Activated T-cell treated with anti-CD3 and anti-CD28 coated beads, Interleukin-2, amount 50 U/mL, for 4 hours (primary cell): ENCODE measurements around the gene CHCHD6. TPM values are rescaled to one million over a fixed set of nuclear protein-coding genes. Genes with fewer than 3 reads are reported as not detected.

ENCODE experiments used
- ATAC-seq, 2 donors: fragments of 200-7000 bp; cut with Tn5 transposase; one replicate each; pipeline ENCODE4 v1.10.0; 2021
- DNase-seq: peaks from one replicate; pipeline ENCODE4 v3.0.0-alpha.2; 2020
- H3K27me3 Mint-ChIP-seq: one replicate; pipeline ENCODE4 v1.8.0; 2021; ENCODE audit warnings: low read depth, mixed read lengths
- H3K36me3 Mint-ChIP-seq: one replicate; pipeline ENCODE4 v1.8.0; 2022; ENCODE audit warnings: mixed read lengths; ENCODE audit not compliant: insufficient read depth
- H3K4me1 Mint-ChIP-seq: one replicate; pipeline ENCODE4 v1.8.0; 2021; ENCODE audit warnings: low read depth, mixed read lengths
- H3K4me3 Mint-ChIP-seq: one replicate; pipeline ENCODE4 v1.8.0; 2021; ENCODE audit warnings: mild to moderate bottlenecking, moderate library complexity, mixed read lengths
- H3K9me3 Mint-ChIP-seq: one replicate; pipeline ENCODE4 v1.8.0; 2021; ENCODE audit warnings: mixed read lengths
- total RNA-seq, 3 donors: library from RNA; stranded (reverse); gene quantifications; one replicate each; pipeline ENCODE4 v1.2.1, GENCODE V29; 2021

CHCHD6 gene
- total RNA-seq, 3 donors from 2014 or later: 17.9 to 23.6 (median 21.4) TPM

DNA sequence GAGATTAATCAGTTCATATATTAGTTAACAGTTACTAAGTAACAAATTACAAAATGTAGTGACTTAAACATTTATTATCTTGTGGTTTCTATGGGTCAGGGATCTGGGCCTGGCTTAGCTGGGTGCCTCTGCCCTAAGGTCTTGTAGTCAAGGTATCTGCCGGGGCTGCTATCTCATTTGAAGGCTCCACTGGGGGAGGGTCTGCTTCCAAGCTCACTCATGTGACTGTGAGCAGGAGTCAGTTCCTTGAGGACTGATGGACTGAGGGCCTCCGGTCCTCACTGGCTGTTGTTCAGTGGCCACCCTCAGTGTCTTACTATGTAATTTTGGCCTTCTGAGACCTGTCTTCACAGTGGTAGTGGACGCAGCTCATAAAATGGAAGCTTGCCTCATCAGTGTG lies 143.0 kb downstream of the CHCHD6 start:
- Mint-ChIP-seq H3K4me1 (no peaks in the 10 kb centered on the region), H3K36me3 (peaks cover 10% of the 10 kb centered on the region), H3K4me3 (no peak overlapping the region), H3K9me3 (no peaks in the 10 kb centered on the region), H3K27me3 (no peaks in the 10 kb centered on the region)
- DNase-seq: no peak
- no peak for ATAC-seq

DNA sequence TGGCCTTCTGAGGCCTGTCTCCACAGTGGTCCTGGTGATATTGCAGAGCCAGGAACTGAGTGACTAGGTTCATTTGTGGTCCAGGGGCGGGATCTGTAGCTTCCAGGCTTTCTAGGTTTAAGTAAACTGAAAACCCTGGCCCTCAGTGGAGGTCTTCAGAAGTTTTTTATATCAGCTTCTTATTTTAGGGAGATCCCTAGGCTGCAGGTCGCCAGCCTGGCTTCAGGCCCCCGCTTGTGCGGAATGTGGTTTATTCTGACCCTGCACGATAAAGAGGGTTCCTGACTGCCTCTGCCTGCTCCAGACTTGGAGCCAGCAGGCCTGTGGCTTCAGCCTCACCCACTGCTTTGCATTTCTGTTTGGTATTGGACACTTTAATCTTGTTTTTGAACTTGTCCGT lies 145.0 kb downstream of the CHCHD6 start:
- Mint-ChIP-seq H3K4me3 (no peak overlapping the region), H3K4me1 (no peaks in the 10 kb centered on the region)
- ATAC-seq: no peak

DNA sequence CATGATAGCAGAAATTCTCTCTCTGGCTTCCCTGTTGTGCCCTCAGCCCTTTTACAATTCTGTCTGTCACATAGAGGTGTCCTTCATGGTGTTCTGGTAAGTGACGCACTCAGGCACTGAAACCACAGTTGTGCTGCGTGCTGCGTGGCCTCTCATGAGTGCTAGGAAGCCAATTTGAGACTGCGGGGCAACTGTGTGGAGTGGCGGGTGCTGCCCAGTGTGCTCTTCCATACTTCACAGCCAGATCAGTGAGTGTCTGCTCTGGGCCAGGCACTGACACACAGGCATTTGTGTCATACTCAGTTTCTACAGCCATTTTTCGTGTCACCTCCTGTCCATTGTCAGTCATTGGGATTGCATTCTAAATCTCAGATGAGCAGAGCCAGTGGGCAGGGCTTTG lies 145.7 kb downstream of the CHCHD6 start:
- Mint-ChIP-seq H3K9me3 (no peaks in the 10 kb centered on the region), H3K27me3 (no peaks in the 10 kb centered on the region), H3K36me3 (peaks cover 22% of the 10 kb centered on the region), H3K4me1 (no peaks in the 10 kb centered on the region), H3K4me3 (no peak overlapping the region)
- DNase-seq: no peak
- ATAC-seq: no peak

More for the DNA sequence above, 145.0 kb downstream of the CHCHD6 start:
- DNase-seq: no peak
- H3K36me3 Mint-ChIP-seq: peaks cover 17% of the 10 kb centered on the region
- H3K27me3 Mint-ChIP-seq: no peaks in the 10 kb centered on the region
- no peaks in the 10 kb centered on the region for H3K9me3 Mint-ChIP-seq

DNA sequence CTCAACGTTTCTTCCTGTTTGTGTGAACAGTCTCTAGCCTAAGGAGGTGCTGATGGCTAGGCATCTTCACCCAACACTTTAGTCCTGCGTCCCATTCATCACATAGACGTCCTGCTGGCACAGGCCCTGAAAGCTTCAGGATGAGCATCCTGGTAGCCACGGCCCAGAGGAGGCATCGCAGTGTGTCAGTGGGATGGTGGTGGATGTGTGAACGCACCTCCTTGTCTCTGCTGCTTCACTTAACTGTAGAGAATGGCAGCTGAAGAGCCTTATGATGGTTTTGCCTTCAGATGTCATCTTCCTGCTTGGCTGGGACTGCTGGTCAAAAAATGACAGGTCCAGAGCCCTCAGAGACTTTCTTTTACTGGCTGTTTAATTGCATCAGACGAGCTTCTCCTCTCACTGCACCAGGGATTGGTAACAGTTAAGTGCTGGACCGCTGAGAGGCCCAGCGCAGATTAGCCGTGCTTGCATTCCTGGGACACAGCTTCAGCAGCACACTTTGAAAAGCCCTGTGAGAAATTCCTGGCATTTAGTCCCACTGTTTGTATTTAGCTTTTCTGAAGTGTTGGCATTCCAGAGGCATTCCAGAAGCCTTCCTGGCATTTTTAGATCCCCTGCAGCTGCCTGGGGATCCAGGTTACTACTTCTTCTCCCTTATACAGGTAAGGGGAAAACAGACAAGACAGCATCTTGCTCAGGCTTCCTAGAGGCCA lies 146.5 kb downstream of the CHCHD6 start:
- Mint-ChIP-seq H3K4me3 (no peak overlapping the region), H3K27me3 (no peaks in the 10 kb centered on the region), H3K9me3 (no peaks in the 10 kb centered on the region), H3K36me3 (peaks cover 22% of the 10 kb centered on the region), H3K4me1 (no peaks in the 10 kb centered on the region)
- DNase-seq (no peak), ATAC-seq (no peak)

DNA sequence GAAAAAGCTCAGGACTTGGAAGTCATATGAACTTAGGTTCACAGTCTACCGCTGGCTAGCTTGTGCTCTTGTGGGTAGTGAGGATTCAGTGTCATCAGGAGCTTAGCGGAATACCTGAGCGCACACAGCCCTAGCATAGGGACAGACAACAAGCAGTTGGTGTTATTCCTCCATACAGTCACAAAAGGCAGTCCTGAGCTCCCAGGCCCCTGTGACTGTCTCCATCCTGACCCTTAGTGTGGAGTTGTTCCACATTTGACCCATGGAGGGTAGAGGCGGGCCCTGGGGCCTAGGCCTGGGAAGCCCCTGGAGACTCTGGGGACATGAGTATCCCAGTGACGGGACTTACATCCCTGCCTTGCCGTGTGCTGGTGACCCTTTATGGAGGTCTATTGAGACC lies 147.3 kb downstream of the CHCHD6 start:
- Mint-ChIP-seq H3K4me3 (no peak overlapping the region), H3K4me1 (no peaks in the 10 kb centered on the region), H3K27me3 (no peaks in the 10 kb centered on the region), H3K9me3 (no peaks in the 10 kb centered on the region), H3K36me3 (peaks cover 22% of the 10 kb centered on the region)
- DNase-seq (no peak), ATAC-seq (no peak)

DNA sequence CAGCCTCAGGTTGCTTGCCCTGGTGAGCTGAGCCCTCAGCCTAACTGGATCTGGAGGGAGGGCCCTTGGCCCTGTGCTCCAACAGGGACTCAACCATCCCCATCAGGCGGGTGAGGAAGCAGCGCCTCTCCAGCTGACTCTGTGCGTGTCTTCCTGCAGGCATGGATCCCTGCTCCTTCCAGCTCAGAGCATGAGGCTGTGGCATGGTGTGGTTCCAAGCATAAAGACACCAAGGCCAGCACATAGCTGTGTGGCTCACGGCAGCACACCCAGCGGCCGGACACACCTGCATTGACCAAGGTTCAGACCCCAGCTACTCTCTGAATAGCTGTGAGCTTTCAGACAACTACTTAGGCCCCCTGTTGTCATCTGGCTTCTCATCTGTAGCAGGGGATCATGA lies 147.9 kb downstream of the CHCHD6 start:
- DNase-seq (no peak), ATAC-seq (no peak)
- Mint-ChIP-seq H3K4me3 (no peak overlapping the region), H3K9me3 (no peaks in the 10 kb centered on the region), H3K4me1 (no peaks in the 10 kb centered on the region), H3K36me3 (peaks cover 21% of the 10 kb centered on the region), H3K27me3 (no peaks in the 10 kb centered on the region)

DNA sequence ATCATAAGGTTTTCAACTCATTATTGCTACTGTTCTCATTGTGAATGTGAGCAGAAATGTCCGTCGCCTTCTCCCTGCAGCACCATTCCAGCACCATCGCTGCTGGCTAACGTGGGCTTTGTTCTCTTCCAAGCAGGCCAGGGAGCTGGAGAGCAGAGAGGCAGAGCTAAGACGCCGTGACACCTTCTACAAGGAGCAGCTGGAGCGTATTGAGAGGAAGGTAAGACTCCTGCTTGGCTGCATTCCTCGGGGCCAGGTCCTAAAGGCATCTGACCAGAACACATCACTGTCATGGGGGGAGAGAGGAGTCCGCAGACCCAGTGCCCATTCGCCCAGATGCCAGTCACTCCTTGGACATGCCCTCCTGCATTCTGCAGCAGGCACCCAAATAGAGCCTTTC lies 148.5 kb downstream of the CHCHD6 start:
- no peaks in the 10 kb centered on the region for H3K27me3 Mint-ChIP-seq
- ATAC-seq: no peak
- no peaks in the 10 kb centered on the region for H3K4me1 Mint-ChIP-seq
- DNase-seq: no peak
- H3K36me3 Mint-ChIP-seq: peaks cover 21% of the 10 kb centered on the region
- no peak overlapping the region for H3K4me3 Mint-ChIP-seq
- no peaks in the 10 kb centered on the region for H3K9me3 Mint-ChIP-seq

DNA sequence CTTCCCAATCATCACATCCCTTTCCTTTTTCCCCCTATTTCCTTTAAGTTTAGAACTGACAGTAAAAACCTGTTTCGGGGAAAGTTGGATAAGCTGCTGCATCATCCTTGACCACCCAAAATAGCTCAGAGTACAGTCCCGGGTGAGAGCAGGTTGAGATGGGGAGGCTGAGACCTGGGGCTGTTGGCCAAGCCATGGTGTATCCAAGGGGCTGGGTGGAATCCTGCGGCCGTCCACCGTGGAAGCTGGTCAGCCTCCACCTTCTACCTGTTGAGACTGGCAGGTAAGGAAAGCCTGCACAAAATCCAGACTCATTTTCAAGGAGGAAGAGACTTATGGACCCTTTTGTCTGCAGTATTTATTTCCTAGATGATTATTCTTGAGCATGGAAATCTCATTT lies 150.6 kb downstream of the CHCHD6 start:
- peaks cover 24% of the 10 kb centered on the region for H3K36me3 Mint-ChIP-seq
- H3K27me3 Mint-ChIP-seq: no peaks in the 10 kb centered on the region
- H3K4me3 Mint-ChIP-seq: no peak overlapping the region
- no peaks in the 10 kb centered on the region for H3K4me1 Mint-ChIP-seq
- DNase-seq (no peak), ATAC-seq (no peak)
- H3K9me3 Mint-ChIP-seq: no peaks in the 10 kb centered on the region

DNA sequence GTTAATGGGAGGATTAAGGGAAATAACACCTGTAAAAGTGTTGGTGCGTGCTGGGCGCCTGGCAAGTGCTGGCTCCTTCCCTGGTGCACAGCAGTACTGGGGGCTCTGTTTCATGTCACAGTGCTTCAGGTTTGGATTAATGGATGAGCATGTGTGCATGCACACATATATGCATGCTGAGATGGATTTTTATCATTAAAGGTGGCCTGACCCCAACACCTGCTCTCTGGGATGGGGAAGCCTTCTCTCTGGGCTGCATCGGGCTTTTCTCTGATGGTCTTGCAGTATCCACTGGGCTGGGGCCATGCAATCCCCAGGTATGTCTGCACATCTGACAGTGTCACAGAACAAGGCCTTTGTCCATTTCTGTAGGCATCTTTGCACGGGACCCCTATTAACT lies 151.3 kb downstream of the CHCHD6 start:
- no peaks in the 10 kb centered on the region for H3K4me1 Mint-ChIP-seq
- DNase-seq (no peak), ATAC-seq (no peak)
- no peak overlapping the region for H3K4me3 Mint-ChIP-seq
- H3K36me3 Mint-ChIP-seq: peaks cover 23% of the 10 kb centered on the region
- H3K27me3 Mint-ChIP-seq: no peaks in the 10 kb centered on the region
- no peaks in the 10 kb centered on the region for H3K9me3 Mint-ChIP-seq

DNA sequence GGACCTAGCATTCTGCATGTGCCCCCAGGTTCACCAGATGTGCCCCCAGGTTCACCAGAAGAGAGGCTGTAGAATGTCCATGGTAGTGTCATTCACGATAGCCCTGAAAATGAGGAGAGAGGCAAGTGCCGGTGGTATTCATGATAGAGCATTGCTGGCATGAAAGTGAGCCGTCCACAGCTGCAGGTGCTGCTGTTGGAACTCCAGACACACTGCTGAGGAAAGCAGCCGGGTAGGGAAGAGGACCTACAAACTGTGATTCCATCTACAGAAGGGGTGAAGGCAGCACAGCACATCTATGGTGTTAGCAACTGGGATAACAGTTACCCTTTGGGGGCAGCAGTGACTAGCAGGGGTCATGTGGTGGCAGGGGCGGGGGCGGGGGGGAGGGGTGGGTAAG lies 153.9 kb downstream of the CHCHD6 start:
- Mint-ChIP-seq H3K27me3 (no peaks in the 10 kb centered on the region), H3K4me3 (no peak overlapping the region), H3K4me1 (no peaks in the 10 kb centered on the region), H3K36me3 (peaks cover 19% of the 10 kb centered on the region), H3K9me3 (no peaks in the 10 kb centered on the region)
- DNase-seq: no peak
- ATAC-seq: no peak

DNA sequence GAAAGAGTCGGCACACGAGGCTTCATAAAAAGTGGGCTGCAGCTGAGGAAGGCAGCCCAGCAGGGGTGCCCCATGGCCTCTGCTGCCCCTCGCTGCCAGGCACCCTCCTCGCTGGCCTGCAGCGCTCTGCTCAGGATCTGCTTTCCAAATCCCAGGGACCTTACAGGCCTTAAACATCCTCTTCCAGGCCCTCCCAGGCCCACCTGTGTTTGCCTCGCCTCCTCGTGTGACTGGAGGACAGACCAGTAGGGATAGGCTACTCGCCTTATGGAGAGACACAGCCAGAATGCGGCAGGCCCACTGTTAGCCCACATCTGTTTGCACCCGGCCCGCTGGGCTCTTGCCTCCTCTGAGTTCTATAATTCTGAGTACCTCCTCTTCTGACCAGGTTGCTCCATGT lies 154.4 kb downstream of the CHCHD6 start:
- DNase-seq (no peak), ATAC-seq (no peak)
- Mint-ChIP-seq H3K4me1 (no peaks in the 10 kb centered on the region), H3K4me3 (no peak overlapping the region), H3K36me3 (peaks cover 19% of the 10 kb centered on the region), H3K9me3 (no peaks in the 10 kb centered on the region), H3K27me3 (no peaks in the 10 kb centered on the region)

DNA sequence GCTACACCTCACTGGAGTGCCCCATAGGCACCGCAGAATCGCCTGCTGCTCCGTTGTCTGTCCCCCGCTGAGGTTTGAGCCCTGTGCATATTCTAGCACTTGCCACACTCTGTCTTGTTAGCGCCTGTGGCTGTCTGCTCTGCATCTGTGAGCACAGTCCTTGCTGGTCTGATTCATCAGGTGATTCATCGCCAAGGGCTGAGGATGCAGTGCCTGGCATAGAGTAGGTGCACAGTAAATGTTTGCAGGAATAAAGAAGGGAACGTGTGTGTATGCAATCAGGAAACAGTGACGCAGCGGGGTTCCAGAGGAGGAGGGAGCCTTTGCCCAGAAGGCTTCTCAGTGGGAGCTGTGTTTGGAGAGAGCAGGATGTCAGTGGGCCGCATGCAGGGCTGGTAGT lies 154.8 kb downstream of the CHCHD6 start:
- DNase-seq (no peak), ATAC-seq (no peak)
- no peaks in the 10 kb centered on the region for H3K4me1 Mint-ChIP-seq
- no peaks in the 10 kb centered on the region for H3K9me3 Mint-ChIP-seq
- H3K27me3 Mint-ChIP-seq: no peaks in the 10 kb centered on the region
- peaks cover 18% of the 10 kb centered on the region for H3K36me3 Mint-ChIP-seq
- H3K4me3 Mint-ChIP-seq: no peak overlapping the region

DNA sequence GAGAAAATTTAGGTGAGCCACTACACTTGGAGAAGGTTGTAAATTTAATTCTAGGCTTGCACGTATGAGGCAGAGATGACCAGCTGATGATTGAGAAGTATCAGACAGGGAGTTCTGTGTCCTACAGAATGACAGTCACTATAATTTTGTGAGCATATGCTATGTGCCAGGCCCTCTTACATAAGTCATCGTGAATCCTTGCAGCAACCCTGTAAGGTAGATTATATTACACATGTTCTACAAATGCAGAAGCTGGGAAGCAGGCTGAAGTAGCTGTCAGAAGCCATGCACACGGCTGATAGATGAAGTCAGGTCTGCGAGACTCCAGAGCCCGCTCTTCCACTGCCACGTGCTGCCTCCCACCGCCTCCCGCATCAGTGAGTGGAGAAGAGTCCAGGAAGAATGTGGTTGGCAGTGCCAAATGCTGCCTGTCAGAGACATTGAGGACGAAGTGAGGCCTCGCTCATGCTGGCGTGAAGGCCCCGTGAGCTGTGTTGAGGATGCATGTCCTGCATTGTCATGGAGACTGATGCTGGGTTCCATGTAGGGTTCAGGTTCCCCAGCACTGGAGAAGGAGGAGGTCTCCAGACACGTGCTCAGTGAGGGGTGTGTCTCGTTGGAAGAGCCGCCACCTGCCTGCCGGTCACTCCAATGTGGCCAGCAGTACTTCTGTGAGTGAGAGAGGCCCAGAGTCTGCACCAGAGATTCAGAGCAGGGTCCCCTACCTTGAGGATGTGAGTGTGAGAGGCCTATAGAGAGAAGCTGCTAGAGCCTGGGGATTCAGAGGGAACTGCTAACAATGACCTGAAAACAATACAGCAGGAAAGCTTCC lies 155.6 kb downstream of the CHCHD6 start:
- Mint-ChIP-seq H3K9me3 (no peaks in the 10 kb centered on the region), H3K27me3 (no peaks in the 10 kb centered on the region), H3K4me1 (no peaks in the 10 kb centered on the region), H3K4me3 (no peak overlapping the region), H3K36me3 (peaks cover 11% of the 10 kb centered on the region)
- no peak for ATAC-seq
- DNase-seq: no peak

DNA sequence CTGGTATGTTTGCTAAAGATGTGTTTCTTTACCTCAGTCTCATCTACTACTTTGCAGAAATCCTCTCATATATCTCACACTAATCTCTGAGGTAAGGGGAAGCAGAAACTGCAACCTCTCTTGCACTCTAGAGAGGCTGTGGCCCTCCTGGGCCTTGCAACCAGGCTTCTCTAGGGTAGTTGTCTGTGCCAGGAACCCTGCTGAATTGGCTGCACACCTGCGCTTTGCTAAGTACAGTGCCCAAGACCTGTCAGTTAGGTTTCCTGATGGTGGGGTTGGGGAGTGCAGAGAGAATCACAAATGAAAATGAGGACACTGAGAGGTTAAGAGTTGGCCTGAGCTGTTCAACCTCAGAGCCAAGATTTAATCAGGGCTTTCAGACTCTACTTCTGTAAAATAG lies 161.7 kb downstream of the CHCHD6 start:
- peaks cover 13% of the 10 kb centered on the region for H3K36me3 Mint-ChIP-seq
- no peaks in the 10 kb centered on the region for H3K27me3 Mint-ChIP-seq
- H3K9me3 Mint-ChIP-seq: no peaks in the 10 kb centered on the region
- no peaks in the 10 kb centered on the region for H3K4me1 Mint-ChIP-seq
- no peak overlapping the region for H3K4me3 Mint-ChIP-seq
- DNase-seq (no peak), ATAC-seq (no peak)

DNA sequence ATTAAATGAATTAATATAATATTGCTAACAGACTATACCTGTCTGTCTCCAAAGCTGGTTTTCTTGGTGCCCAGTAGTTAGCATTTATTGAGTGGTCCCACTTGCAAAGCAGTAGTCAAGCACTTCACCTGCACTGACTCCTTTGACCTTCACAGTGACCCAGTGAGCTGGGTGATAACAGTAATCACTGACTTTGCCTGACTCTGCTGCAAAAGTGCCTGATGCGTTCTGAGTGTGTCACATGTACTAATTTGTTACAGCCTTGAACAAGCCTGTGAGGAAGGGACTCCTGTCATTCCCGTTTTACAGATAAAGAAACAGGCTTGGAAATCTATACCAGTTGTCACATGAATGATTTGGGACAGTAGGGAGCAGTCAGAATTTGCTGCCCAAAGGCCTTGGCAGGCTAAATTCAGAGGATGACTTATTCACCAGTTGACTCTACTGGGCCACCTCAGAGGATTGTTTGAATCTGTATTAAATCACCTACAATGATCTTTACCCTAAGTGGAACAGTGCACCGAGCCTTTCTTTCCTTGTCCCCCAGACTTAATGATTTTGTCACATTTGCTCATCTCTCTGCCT lies 162.2 kb downstream of the CHCHD6 start:
- no peak for DNase-seq
- Mint-ChIP-seq H3K9me3 (no peaks in the 10 kb centered on the region), H3K4me1 (no peaks in the 10 kb centered on the region), H3K4me3 (no peak overlapping the region), H3K36me3 (peaks cover 13% of the 10 kb centered on the region), H3K27me3 (no peaks in the 10 kb centered on the region)
- no peak for ATAC-seq
